GM12892 (cell line): Measurements from ENCODE around the gene FAM81A.

Source experiments
- POLR2A ChIP-seq: IDR thresholded peaks from 2 replicates; pipeline ENCODE4 v1.6.1; 2011; ENCODE audit warnings: low read depth, low read length, control low read depth
- TAF1 ChIP-seq: IDR thresholded peaks from 2 replicates; pipeline ENCODE4 v1.6.1; 2011; ENCODE audit warnings: low read depth, mild to moderate bottlenecking, control low read depth, low read length, borderline replicate concordance

GRCh38 chr15:59570315-59570714, 132.3 kb downstream of the FAM81A start:
- TF ChIP-seq POLR2A (no peak), TAF1 (no peak)
